Hematopoietic multipotent progenitor cell treated with erythropoietin and hydrocortisone succinate and interleukin-3 and kit ligand, for 4 days (in vitro differentiated cells): ENCODE data around the gene ZFP3.
"Not testable (repeated sequence)": the region's sequence is repeated elsewhere in the genome, so short reads cannot be mapped to it uniquely, and the experiment has no call there.

Source experiments
- DNase-seq: peaks from one replicate; pipeline ENCODE4 v3.0.0-alpha.2; 2015

Gene ZFP3

DNA sequence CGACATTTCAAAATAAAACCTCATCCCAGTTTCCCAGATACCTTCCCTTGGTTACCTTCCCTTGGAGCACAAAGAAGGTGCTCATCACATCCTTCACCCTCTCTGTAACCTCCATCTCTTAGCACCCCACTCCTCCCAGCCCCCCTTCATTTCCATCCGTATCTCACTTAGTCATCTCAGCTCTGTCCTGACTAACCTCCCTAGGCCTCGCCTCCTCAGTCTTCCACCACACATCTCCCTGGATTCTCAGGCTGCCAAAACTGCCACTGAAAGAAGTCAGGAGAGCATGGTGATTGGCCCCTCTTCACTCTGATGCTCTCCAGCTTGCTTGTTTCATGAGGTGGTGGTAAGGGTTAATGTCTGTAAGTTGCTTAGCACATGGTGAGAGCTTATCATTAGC lies 2.3 kb downstream of the ZFP3 start:
- DNase-seq, result no peak

DNA sequence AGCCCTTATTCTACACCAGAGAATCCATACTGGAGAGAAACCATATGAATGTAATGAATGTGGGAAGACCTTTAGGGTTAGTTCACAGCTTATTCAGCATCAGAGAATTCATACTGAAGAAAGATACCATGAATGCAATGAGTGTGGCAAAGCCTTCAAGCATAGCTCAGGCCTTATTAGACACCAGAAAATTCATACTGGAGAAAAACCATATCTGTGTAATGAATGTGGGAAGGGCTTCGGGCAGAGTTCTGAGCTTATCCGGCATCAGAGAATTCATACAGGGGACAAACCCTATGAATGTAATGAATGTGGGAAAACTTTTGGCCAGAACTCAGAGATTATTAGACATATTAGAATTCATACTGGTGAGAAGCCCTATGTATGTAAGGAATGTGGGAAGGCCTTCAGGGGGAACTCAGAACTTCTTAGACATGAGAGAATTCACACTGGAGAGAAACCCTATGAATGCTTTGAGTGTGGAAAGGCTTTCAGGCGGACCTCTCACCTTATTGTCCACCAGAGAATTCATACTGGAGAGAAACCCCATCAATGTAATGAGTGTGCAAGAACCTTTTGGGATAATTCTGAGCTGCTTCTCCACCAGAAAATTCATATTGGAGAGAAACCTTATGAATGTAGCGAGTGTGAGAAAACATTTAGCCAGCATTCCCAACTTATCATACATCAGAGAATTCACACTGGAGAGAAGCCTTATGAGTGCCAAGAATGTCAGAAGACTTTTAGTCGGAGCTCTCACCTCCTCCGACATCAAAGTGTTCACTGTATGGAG lies 14.1 kb downstream of the ZFP3 start:
- DNase-seq, result no peak

DNA sequence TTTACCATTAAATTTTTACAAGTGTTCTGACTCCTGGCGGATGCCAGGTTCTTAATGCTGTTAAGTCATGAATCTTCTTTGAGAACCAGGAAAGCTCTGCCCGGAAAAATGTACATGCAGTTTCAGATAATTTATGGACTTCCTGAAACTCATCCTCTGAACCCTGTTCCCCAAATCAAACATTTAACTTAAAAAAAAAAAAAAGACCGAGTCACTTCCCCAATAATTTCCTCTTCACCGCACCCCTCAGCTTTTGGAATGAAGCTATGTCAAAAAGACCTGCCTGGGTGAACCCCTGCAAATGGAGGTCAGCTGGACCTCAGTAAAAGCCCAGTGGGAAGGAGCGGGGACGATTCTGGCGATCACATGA lies 18.4 kb downstream of the ZFP3 start:
- DNase-seq, result peak; percentile 19

DNA sequence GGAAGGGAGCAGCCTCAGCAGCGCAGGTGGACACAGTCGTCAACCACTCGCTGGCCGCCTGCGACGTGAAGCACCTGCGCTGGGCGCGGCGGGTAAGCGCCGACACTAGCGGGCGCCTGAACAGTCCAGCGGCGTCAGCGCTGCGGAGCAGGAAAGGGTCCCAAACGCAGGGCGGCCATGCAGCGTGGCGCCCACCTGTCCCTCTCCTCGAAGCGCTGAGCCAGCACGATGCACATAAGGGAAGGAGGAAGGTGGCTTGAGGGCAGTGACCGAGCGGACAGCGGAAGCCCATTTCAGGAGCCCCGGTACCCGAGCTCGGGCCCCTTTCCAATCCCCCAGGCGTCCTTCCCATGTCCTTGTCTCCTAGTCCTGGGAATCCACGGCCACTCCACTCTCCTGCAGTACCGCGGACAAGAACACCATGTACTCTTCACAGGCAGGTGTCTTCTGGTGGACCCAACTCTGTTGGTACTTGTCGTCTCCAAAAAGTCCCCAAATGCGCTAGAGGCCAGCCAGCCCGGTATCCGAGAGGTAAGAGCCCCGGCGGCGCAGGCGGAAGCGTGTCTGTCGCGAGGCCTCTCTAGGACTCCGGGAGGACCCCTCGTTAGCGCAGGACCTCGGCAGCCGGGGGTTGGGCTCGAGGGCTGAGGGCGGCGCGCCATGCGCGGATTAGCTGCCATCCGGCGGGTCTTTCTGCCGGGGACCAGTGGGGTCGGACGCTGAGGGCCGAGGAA lies 19.0 kb downstream of the ZFP3 start:
- DNase-seq, result peak; percentile 51

DNA sequence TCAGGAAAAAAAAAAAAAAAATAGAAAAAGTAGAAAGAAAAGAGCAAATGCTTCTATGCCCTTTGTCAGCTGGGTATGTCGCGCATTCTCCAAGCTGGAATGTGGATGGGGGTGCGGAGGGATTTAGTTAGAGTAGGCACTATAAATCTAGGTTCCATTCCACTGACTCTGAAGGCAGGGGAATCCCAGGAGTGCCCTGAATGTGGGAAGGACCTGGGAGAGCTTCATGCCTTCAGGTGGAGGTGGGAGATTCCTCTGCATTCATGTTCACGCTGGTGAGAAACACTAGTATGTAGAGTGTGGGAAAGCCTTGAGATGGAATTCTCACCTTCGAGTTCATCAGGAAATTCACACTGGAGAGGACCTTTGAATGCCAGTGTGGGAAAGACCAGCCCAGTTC lies 21.0 kb downstream of the ZFP3 start:
- DNase-seq, result no peak

DNA sequence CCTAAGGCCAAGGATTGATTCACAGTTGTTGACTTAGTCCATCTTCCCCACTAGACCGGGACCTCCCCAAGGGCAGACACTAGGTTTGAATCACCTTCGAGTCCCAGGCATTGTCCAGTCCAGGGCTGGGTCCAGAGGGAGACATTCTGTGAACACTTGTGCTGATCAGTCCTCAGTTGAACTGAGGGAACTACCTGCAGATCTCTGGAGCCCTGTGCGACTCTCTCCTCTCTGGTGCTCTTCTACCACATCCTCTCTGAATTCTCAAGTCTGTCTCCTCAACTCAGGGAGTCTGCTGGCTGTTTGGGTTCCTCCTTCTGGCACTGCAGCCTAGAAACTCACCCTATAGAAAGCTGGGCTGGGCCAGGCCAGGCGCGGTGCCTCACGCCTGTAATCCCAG lies 22.6 kb downstream of the ZFP3 start:
- DNase-seq, result no peak

DNA sequence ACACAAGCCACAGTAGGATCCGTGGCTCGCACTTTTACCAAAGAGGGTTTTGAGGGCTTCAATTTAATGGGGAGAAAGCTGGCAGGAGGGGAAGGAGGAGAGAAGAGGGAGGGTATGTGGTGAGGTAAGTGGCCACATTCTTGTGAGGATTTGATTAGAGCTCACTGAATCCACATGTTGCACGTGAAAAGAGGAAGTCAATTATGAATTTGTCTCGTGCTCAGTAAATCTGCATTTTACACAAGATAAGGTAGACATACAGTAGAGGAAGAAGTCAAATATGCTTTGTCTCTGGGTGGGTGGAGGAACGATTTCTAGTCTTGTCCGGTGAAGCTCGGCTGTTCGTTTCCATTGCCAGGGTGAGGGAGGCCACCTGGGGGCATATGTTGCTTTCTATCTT lies 32.5 kb downstream of the ZFP3 start:
- DNase-seq, result peak; percentile 80

DNA sequence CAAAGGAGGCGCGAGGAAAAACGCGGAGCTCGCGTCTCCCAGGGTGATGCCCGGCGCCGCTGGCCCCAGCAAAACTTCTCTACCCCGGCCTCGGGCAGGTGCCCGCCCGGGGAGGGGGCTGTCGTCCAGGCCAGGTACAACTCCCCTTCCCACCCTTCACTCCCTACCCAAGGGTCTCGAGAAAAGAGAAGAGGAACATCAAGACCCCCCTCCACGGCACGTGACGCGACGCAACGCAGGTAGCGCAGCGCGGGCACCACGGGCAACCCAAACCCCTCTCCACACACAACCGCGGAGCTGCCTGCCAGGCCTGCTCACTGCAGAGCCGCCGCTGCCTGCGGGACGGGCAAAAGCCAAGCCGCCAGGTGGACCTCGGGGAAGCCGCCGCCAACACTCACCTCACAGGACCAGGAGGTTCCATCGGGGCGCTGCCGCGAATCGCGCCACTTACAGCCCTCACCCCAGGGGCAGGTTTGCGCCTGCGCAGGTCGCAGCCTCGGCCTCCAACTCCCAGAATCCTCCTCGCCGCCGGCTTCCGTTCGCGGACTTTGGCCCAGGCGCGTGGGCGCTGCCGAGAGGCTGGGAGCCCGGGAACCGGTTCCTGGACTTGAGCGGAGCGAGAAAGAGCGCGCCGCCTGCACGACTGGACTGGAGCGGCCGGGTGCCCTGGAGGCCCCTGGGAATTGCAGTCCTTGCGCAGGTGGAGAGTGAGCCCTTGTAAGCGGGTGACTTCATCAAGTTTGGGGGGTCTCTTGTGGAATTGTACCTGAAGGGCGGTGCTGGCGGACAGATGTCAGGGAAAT lies 33.3 kb downstream of the ZFP3 start, which contains the start of gene ZNF232:
Gene ZNF232, minus strand, starts transcription at position 477 of the 803 bp plus-strand sequence. Its CDS starts 56 bp downstream, at position 421.
- DNase-seq, result peak; percentile 97

DNA sequence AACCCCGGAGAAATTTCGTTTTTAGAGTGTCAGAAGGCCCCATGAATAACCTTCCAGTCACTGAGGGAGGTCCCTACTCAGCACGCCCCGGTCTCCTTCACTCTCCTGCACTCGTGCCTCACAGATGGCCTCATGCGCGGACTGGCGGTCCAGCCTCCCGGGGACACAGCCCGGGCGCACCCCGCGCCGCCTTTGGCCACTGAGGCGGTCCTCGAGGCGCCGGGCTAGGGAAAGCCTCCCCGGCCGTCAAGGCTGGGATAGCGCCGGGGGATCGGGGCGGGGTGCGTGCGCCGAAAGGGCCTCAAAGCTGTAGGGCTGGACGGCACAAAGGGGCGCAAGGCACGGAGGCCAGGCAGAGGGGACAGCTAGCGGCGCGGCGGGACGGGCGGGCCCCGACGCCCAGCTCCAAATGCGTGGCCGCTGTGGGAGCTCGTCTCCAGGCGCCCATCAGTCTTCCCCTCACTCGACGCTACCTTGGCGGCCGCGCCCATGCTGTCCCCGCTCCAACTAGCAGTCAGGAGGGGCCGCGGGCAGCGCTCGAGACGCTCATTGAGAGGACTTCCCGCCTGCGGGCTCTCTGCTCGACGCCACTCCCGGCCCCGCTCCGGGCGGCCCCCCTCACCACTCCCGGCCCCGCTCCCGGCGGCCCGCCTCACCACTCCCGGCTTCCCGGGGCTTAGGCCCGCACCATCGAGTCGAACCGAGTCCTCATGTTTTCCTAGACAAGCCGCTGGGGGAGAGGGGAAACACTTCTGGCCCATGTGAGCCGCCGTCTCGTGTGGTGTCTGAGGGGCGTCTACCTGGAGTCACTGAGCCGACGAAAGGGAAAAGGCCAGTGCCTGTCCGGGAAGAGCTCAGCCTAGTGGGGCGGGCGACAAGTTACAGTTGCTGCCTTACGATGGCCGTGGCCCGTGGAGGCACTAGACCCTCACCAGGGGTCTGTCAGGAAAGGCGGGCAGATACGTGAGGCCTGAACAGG lies 37.7 kb downstream of the ZFP3 start, which contains the start of gene USP6:
Gene USP6, plus strand, starts transcription at position 360 of the 979 bp plus-strand sequence. CDS start 14,336 bp downstream, outside the sequence.
- no peak for DNase-seq

DNA sequence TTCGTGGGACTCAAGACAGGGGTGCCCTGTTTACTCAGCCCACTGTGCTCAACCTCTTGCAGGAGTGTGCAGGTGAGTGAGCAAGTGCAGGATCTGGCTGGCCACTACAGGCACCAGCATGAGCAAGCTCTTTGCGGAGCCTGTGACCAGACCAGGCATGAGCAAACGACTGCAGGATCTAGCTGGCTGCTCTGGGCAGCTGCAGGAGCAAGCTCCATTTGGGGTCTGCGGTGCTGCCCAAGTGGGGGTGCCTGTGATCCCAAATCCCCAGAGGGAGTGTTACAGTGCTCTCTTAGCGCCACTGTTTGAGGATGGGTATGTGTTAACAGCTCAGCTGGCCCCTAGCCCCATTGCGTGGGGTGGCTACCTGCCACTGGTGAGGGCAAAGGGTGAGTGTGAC lies 40.0 kb downstream of the ZFP3 start:
- no peak for DNase-seq

DNA sequence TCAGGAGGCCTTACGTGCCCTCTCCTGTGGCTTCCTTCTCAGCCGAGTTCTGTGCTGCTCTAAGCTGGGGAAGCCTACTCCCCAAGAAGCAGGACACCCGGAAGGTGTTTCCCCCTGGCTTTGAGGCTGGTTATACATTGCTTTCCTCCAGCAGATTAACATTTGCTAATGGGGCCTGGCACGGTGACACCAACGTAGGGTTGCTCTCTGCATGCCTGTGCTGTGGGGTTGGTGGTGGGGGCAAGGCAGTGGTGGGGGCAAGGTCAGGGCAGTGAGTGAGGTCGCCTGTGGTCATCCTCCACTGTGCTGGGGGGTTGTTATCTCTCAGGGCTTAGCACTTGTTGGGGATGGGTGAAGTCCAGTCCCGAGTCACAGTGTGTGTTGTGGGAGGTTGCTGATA lies 41.8 kb downstream of the ZFP3 start:
- no peak for DNase-seq

DNA sequence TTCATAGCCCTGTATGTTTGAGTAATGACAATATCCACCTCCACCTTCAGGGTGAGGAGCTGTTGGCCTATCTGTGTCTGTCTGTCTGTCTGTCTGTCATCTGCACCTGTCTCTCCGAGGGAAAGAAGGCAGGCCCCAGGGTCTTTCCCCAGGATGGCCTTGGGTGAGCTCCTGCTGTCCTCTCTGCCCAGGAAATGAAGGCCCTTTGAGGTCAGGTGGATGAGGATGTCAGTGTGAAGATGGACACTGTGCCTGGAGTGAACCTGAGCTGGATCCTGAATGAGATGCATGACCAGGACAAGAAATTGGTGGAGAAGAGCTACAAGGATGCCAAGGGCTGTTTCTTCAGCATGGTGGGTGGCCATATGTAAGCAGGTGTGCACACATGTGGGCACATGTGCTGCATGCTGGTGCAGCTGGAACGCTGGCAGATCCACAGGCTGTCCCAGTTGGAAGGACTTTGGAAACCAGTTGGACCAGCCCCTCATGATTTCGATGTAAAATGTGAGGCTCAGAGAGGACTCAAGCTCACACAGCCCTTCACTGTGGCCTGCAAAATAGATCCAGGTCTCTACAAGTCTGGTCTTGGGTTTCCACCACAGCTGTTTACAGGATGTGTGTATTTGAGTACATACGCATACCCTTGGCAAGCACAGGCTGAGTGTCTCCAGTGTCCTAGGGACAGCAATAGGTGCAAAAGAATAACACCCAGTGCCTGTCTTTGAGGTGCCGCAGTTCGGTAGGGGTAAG lies 42.3 kb downstream of the ZFP3 start:
- not testable (repeated sequence) for DNase-seq

DNA sequence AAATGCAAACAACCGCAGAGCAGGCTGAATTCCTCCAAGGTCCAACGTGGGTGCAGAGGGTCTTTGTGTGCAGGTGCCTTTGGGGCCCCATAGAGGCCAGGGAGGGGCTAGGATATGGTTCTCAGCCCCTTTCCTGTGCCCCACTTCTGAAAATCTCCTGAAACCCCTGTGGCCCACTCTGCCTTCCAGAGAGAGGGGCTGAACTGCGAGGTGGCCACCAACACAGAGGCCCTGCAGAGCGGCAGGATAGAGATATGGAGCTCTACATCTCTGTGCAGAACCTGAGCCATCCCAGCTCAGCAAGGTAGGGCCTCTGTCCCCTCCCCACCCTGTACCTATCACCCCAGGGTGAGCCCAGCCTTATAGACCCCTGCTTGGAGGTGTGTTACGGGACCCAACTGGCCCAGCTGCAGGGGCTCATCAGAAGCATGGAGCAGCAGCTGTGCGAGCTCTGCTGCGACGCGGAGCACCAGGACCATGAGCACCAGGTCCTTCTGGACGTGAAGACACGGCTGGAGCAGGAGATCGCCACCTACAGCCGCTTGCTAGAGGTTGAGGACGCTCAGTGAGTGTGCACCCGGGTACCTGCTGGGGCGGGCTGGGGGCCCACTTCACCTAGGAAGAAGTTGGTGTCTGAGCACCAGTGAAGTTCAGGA lies 43.0 kb downstream of the ZFP3 start:
- DNase-seq, result no peak

DNA sequence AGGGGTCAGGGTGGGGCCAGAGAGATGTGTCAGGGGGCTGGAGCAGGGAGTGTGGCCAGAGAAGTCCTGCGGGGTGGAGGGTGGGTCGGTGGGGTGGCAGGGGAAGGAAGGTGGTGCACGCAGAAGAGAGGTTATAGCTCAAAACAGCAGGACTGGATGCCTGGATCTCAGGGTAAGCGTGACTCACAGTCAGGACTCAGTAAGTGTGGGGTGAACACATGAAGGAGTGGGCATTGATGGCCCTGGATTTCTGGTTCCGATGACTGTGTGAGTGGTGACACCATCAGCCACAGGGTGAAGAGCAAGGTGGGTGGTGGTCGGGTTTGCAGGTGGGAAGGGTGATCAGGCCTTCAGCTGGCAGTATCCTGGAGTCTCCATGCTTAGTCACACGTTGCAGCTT lies 43.8 kb downstream of the ZFP3 start:
- DNase-seq, result not testable (repeated sequence)

DNA sequence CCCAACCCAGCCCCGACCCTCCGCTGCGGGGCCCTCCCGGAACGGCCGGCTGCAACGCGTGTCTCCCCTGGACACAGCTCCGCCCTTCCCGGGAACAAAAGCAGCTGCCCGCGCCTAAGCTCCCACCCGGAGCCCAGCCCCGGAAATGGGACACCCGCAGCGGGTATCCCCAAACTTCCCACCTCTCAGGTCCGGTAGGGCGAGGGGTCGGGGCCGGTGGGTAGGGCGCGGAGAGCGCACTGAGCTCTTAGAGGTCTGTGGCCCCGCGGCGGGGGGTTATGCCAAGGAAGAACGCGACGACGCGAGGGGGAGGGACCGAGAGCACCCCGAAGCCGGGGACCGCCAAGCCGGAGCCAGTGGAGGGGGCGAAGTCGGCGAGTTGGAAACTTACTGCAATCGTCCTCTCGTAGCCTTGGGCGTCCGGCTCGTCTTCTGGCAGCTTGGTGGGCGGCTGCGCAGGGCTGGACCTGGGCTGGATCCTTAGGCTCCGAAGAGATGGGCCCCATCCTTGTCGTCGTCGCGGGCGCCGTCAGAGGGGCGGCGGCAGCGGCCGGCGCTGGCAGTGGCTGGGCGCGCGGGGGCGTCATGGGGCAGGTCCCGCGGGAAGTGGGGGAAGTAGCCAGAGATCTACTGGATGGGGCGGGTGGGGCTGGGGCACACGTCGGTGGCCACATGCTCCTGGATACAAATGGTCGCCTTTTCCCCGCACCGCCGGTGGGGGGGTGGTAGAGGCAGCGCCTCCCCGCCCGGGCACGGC lies 44.5 kb downstream of the ZFP3 start:
- peak; percentile 25 for DNase-seq

DNA sequence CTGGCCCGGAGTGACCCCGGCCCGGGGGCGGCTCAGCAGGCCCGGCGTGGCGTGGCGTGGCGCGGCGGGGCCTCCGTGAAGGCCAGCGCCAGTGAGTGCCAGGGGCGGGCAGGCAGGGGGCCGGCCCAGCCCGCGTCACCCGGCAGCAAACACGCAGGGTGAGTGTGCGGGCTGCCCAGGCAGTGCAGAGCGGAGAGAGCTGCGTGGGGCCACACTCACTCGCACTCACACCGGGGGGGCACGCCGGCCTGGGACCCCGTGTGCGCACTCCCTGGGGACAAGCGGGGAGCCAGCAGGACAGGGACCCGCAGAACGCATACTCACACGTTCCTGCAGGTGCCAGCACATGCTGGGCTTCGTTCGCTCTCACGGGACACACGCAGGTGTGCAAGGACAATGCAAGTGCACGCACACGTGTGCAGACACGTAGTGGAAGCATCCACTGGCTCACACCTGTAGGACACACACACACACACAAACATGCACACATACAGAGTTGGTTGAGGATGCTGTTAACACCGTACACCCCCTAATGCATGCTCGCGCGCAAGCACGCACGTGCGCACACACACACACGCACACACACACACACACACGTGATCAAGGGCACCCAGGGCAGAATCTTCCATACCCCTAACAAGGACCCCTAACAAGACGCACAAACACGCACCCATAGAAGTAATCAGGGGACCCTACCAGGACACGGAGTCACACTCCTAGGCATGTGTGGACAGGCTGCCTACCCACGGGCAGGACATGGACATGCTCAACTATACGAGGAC lies 45.3 kb downstream of the ZFP3 start:
- DNase-seq, result no peak

DNA sequence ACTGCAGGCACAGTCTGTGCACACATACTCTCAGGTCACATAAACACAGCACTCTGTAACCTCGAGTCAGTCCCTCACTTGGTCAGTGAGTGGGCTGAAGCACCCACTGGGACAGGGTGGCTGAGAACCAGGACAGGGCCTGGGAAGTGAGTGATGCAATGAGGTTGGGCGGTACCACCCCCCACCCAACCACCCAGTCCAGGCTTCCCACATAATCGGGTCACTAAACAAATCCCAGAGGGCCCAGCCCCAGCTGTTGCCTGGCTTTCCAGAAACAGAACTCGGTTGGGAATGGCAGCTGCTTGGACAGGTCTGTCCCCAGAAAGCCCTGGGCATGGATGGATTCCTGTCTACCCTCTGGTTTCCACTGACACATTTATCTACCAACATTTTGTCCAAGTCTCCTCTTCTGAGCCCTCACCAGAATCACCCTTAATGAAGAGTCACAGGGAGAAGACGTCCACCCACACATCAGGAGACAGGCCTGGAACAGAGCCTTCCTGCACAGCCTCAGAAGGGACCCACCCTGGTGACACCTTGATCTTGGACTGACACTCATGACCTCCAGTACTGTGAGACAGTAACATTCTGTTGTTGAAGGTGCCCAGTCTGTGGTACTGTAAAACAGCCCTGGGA lies 46.0 kb downstream of the ZFP3 start:
- DNase-seq, result not testable (repeated sequence)

DNA sequence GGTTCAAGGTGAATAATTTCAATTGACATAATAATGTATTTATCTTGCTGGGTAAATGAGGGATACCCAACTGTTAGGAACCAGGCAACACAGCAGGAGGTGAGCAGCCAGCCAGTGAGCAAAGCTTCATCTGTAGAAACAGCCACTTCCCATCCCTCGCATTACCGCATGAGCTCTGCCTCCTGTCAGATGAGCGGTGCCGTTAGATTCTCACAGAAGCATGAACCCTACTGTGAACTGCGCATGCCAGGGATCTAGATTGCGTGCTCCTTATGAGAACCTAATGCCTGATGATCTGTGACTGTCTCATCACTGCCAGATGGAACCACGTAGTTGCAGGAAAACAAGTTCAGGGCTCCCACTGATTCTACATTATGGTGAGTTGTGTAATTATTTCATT lies 46.6 kb downstream of the ZFP3 start:
- not testable (repeated sequence) for DNase-seq
